DND-41 (cell line): ENCODE measurements around the gene KLF9.

ENCODE experiments used
- CTCF ChIP-seq: IDR thresholded peaks from 2 replicates; pipeline ENCODE4 v1.5.1; 2012; ENCODE audit warnings: borderline replicate concordance, low read length, moderate library complexity, mild to moderate bottlenecking; ENCODE audit not compliant: poor library complexity, severe bottlenecking; ENCODE audit errors: extremely low read depth
- EZH2 ChIP-seq: IDR thresholded peaks from 3 replicates; pipeline ENCODE4 v1.6.1; 2012; ENCODE audit warnings: borderline replicate concordance, low read depth, mild to moderate bottlenecking, moderate library complexity, low read length, inconsistent platforms; ENCODE audit not compliant: severe bottlenecking

GRCh38 chr9:70412832-70413463, 1.5 kb downstream of the KLF9 start:
- TF ChIP-seq CTCF (no peak), EZH2 (no peak)
